Stimulated activated CD8-positive, alpha-beta memory T cell treated with anti-CD3 and anti-CD28 coated beads, Interleukin-15, amount 100 ng/mL, for 4 hours (primary cell): Measurements from ENCODE around the gene TFPT.

Experiments
- DNase-seq, 2 donors: peaks; one replicate each; pipeline ENCODE4 v3.0.0-alpha.2; 2020; ENCODE audit warnings: low read depth in 2 of 2

TFPT gene

DNA sequence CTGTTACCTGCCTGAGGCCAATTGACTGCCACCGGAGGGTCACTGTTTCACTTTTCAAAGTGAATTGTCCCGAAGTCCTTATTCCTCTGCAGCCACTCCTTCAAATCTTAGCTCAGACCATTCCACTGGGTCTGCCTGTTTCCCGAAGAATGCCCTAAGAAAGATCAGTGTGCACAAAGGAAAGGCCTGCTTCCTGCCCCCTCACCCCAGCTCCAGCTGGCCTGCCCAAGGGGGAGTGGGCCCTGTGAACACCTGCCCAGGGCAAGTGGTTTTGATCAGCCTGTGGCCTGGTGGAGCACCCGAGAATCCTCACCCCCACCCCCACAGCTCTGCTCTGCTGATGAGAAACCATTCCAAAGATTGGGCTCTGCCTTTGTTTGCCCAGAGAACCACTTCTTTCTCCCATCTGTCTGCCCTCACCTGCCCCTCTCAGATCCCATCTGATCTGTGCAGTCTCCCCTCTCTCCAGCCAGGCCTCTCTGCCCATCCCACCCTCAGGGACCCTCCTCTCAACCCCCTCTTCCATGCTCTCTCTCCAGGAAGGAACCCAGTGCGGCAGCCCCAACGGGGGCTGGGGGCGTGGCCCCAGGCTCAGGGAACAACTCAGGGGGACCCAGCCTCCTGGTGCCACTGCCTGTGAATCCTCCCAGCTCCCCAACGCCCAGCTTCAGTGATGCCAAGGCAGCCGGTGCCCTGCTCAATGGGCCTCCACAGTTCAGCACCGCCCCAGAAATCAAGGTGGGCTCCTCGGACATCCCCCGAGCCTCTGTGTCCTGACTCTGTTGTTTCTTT is 33.8 kb upstream of the TFPT start:
- no peak for DNase-seq

DNA sequence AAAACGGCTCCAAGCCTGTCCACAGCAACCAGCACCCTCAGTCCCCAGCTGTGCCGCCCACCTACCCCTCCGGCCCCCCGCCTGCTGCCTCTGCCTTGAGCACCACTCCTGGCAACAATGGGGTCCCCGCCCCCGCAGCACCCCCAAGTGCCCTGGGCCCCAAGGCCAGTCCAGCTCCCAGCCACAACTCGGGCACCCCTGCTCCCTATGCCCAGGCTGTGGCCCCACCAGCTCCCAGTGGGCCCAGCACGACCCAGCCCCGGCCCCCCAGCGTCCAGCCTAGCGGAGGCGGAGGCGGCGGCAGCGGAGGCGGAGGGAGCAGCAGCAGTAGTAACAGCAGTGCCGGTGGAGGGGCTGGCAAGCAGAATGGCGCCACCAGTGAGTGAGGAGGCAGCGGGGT is 32.7 kb upstream of the TFPT start:
- DNase-seq: no peak

DNA sequence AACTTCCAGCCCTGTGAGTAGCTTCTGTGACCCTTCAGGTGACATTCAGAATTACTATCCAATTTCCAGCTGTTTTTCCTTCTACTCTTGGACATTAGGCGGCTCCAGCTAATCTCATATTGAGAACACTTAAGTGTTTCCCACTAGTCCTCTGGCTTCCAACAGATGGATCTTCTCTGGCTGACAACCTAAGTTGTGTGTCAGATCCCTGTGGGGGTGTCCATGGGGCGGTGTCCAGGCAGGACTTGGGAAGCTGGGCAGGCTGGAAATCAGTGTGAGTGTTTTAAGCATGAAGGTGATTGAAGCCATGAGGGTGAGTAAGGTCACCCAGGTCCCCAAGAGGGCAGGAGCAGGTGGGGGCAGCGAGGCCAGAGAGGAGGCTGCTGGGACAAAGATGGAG is 32.2 kb upstream of the TFPT start:
- no peak for DNase-seq

DNA sequence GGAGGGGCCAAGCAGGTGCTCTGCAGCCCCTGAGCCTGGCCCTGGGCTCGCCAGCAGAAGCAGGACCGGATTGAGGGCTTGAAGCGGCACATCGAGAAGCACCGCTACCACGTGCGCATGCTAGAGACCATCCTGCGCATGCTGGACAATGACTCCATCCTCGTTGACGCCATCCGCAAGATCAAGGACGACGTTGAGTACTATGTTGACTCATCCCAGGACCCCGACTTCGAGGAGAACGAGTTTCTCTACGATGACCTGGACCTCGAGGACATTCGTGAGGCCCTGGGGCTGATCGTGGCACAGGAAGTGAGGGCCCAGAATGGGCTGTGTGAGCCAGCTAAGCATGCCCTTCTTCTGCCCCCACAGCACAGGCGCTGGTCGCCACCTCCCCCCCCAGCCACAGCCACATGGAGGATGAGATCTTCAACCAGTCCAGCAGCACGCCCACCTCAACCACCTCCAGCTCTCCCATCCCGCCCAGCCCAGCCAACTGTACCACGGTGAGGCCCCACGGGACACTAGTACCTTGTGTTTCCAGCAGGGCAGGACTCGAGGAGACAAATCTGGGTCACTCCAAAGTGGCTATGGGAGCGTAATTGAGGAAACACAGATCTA is 30.2 kb upstream of the TFPT start:
- no peak for DNase-seq

DNA sequence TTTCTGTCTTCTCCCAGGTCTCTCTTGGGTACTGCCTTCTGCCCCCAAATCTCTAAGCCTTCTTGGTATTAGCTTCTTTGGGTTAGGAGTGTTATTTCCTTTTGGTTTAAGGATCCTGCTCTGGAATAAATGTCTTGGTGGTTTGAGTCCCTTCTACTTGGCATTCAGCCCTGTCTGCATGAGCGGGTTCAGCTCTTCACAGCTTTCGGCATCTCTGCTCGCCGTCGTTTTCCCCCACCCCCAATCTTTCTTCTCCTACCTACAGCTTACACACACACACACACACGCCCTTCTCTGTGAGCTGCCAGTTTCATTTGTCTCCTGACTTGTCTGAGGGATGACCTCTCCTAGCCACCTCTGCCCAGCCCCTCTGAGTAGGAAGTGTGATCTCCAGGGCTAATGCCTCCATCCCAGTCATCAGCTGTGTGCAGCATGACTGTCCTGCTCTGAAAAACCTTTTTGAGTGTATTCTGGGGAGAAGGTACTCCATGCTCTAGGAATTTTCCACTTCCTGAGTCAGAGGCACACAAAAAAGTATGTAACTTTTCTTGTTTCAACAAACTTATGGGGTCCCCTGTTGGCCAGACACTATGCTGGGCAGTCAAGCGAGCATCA is 26.8 kb upstream of the TFPT start:
- DNase-seq: no peak

DNA sequence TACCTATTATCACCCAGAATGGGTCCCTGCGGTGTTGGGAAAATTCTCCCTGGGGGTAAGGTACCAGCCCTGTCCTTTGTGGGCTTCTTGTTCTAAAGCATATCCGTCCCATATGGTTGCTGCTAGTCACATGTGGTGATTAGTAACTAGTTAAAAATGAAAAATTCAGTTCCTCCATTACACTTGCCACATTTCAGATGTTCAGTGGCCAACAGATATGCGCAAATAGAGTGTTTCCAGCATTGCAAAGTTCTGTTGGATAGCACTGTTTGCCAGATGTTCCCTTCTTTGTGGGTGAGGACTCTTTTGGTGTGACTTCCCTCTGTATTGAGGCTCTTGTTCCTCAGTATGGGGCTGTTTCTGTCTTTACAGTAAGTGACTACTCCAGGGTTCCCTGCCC is 25.9 kb upstream of the TFPT start:
- no peak for DNase-seq

DNA sequence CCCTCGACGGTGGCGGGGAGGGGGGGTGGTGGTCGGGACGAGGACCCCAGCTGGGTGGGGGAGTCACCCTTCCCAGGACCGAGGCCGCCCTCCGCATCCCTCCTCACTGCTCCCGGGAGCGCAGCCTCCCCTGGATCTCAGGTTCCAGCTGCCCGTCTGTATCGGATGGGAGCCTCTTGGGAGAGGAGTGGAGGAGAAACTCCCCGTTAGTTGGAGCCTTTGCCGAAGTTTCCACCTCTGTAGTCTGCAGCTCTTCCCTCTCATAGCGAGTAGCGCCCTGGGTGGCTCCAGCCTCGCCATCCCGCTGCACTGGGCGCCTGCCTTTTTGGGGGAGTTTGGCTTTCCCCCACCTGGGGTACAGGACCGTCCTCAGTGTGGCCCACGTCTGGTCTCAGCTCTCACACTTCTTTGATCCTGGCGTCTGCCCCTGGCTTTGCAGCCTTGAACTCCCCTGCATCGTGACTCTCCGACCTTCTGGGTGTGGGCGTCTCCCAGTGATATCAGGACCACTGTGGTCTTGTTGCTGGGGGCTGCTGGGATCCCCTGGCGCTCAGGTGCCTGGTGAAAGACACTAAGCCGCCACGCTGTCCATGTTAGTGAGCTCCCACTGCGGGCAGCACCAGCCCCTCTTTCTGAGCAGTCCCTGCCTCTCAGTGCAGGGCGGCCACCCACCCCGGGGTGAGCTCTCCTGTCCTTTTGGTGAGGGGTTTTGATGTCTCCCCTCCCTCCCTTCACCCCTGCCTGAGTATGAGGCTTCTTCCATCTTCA is 23.2 kb upstream of the TFPT start:
- DNase-seq: no peak

DNA sequence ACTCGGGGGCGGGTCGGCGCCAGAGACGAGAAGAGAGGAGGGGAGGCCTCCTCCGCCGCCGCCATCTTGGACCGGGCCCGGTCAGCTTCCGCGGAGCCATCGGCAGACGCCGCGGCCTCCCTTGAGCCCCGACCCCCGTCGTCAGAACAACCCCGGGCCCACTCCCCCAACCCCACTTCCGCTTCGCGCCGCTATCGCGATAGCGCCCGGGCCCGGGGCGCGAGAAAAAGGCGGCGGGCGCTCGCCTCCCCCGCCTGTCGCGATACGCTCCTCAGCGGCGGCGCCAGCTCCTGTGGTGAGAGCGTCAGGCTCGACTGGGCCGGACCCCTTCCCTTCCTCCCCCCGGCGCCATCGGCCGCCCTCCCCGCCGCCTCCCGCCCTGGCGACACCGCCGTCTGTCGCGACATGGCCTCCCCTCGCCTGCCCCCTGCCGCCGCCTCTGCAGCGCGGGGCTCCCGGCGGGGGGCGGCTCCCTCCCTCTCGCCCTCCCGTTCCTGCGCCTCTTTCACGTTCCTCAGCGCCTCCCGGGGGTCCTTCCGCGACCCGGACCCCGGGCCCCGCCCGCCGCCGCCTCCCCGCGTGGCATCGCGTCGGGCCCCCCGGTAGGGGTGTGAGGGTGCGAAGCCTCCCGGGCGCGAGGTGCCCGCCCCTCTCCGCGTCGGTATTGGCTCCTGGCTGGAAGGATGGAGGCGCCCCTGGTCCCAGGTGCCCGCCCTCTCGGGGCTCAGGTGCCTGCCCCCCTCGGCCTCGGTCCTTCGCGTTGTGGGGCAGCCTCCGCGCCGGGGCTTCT is 22.4 kb upstream of the TFPT start, which contains the start of gene CNOT3:
Gene CNOT3 (plus strand): TSS at position 64 of the 790 bp plus-strand sequence. CDS start 5,217 bp downstream, outside the sequence.
- no peak for DNase-seq

DNA sequence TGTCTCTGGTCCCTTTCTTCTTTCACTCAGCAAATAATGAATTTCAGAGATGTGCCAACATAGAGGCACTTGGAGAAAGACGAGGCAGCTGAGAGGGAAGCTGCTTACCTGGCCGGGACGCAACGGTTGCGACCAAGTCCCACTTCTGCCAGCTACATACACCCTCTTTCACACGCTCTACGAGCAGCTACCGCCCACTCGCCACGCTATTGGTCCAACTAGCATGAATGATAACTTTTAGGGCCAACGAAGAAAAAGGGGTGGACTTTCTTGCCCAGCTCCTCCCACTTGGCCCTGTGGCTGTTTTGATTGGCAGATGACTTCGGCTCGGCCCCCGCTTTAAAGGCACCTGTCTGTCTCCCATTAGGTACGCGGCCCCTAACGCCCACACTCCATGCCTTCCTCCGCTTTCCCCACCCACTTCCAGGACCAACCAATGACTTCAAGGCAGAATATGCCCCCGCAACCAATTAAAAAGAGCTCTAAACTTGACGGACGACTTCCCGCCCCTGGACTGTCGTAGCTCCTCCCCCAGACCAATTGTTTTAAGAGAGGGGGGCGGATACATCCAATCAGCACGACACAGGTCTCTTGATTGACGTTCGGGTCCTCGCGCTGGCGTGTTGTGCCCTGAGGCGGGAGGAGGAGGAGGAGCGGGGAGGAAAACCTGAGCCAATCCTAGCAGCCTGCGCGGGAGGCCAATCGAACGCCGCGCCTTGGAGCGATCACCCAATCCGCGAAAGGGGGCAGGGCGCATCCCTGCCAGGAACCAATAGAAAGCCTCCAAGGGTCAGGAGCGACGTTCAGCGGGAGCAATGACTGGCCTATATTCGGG is 21.6 kb upstream of the TFPT start:
- peak; percentile 98 to 99 for DNase-seq

DNA sequence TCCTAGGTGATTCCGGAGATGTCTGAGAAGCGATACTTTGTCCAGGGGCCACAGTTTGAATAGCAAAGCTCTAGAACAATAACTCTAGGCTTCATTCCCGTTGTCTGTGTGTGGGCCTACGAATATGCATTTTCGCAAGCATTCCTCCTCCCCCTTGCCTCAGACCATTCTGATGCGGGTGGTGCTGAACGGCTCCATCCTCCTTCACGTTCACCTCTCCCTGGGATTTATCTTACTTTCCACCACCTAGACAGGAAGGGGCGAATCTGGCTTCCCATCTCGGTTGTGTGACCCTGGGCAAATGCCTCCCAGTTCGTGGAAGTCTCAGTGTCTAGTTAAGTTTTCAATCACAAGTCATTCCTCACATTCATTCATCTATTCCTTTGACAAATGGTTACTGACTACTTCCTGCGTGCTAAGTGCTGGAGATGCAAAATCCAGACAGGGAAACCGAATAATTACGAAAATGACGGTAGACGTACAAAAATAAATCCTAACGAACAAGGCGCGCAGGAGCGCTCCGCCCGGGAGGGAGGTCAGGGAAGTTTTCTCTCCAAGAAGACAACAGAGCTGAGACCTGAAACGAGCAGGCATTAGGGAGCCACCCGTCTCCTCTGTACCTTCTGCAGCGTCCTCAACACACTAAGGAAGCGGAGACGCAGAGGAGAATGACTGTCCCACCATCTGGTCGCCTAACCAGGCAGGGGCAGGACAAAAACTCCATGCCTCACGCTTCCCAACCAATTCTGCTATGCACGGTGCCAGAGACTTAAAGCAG is 20.8 kb upstream of the TFPT start:
- DNase-seq: no peak

DNA sequence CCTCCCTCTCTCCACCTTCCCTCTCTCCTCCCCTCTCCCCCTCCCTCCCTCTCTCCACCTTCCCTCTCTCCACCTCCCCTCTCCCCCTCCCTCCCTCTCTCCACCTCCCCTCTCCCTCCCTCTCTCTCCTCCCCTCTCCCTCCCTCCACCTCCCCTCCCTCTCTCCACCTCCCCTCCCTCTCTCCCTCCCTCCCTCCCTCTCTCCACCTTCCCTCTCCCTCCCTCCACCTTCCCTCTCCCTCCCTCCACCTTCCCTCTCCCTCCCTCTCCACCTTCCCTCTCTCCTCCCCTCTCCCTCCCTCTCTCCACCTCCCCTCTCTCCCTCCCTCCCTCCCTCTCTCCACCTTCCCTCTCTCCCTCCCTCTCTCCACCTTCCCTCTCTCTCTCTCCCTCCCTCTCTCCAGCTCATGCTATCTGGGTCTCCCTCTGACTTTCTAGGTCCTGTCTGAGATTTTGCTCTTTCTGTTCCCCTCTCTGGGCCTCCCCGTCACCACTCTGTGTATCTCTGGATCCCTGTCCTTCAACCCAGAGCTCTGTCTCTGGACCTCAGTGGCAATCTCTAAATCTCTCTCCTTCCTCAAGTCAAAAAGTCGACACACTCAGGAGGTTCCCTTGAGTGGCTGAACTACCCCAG is 18.6 kb upstream of the TFPT start:
- DNase-seq: no peak

DNA sequence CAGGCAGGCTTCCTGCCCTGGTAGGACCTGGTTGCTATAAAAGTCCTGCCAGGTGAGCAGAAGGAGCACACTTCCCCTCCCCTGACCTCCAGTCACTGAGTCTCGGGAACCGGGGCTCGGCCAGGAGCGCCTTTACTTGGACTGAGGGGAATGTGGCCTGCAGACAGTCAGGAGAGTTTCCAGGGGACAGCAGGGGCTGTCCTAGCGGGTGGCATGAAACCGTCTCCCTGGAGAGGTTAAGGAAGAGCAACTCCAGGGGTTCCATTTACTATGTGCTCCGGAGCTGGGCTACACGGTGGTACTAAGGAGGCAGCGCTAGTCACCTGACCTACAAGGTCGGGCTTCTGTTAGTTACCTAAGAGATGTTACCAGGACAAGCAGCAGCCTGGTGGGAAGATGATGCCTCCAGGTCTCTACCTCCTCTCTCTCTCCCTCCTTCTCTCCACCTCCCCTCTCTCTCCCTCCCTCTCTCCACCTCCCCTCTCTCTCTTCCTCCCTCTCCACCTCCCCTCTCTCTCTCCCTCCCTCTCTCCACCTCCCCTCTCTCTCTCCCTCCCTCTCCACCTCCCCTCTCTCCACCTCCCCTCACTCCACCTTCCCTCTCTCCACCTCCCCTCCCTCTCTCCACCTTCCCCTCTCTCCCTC is 18.0 kb upstream of the TFPT start:
- DNase-seq: no peak

DNA sequence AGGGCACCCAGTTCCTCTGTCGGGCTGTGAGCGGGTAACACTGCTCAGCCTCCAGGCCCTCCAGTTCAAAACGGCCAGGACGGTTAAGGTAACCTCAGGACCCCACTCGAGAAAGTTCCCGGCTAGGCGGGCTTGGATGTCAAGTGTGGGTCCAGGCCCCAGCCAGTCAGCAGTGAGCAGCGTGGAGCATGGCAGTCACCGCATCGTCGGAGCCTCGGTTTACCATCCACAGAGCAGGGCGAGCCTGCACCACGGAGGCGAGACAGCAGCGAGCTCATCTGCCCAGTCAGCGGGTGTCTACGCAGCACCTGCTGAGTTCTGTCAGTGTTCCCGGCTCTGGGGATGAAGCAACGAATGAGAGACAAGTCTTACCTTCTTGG is 14.2 kb upstream of the TFPT start:
- no peak for DNase-seq

DNA sequence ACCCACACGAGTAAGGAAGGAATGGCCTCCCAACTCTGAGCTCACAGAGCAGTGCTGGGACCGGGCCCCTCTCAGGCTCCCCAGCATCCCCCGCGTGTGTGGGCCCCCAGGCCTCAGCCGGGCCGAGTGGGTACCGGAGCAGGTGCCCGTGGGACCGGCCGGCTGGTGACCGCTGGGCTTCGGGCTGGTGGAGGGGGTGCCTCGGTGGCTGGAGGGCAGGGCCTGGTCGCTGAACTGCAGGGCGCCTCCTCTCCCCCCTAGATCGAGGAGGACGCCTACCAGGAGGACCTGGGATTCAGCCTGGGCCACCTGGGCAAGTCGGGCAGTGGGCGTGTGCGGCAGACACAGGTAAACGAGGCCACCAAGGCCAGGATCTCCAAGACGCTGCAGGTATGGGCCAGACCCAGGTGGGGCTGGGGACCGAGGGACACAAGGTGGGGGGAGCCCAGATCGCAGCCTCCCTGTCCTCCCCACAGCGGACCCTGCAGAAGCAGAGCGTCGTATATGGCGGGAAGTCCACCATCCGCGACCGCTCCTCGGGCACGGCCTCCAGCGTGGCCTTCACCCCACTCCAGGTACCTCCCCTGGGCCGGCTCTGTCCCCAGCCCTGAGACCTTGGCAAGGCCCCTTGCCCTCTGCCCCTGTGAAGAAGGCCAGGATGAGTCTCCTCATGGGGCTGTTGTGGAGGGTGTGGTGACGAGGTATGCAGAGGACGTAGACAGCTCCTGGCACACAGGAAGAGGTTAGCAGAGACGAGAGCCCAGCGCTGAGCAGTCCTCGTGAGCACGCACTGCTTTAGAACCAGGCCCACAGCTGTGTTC is 13.5 kb upstream of the TFPT start:
- no peak for DNase-seq

DNA sequence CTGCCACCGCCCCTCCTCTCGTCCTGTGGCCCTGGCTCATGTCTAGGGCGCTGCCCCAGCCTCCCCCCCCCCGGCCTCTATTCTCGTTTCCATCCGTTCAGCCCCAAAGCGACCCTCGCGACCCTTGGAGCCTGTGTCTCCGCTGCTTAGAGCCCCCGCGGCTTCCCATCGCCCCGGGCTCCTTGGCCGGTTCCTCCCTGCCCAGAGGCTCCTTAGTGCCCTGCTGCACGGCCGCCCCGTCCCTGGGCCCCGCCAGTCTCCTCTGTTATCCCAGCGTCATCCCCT is 12.9 kb upstream of the TFPT start:
- DNase-seq: no peak

DNA sequence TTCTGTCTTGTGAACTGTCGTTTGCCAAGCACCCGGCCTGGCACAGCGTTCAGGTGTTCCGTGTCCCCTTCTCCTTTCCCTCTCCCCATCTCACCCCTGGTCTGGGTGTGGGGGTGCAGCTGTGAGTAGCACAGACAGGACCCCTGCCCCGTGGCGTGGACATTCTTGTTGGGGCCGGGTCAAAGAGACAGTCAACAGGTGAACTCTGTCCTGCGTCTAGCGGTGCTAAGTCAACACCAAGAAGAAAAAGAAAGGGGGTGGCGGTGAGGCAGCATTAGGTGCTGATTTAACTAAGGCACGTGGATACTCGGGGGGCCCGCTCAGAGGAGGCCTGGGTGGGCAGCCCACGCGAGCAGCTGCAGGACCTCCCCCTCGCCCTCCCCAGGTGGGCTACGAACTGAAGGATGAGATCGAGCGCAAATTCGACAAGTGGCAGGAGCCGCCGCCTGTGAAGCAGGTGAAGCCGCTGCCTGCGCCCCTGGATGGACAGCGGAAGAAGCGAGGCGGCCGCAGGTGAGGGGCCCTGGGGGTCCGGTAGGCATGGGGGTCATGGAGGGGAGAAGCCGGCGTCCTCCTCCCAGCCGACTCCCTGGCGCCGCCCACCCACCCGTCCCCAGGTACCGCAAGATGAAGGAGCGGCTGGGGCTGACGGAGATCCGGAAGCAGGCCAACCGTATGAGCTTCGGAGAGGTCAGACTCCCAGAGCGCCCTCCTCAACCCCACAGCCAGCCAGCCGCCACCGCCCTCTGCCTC is 12.4 kb upstream of the TFPT start:
- DNase-seq: no peak

DNA sequence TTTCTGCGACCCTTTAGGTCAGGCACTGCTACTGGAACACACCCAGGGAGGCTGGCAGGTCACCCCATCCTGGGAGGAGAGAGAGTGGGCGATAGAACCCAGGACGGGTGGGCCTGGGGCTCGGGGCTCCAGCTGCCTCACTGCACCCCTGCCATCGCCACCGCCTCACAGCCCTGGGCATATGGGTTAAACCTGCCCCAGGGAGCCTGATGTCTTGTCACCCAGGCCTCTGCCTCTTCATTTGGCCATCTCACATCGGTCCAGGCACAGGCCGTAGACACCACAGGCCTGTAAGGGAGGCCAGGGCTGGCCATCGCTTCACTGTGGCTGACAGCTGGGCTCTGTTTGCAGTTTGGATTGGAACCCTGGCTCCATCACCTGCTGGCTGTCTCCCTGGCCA is 10.3 kb upstream of the TFPT start:
- no peak for DNase-seq

DNA sequence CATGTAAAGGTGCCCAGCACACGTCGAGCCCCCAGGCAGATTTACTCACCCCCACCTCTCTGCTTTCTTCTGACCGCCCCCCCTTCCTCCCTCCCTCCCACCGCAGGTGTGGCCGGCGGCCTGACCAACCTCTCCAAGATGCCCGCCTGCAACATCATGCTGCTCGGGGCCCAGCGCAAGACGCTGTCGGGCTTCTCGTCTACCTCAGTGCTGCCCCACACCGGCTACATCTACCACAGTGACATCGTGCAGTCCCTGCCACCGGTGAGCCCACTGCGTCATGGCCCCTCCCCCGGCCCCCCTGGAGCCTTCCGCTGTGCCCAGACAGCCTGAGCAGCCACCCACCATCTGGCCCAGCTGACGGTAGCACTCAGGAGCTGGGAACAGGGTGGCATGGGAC is 8.9 kb upstream of the TFPT start:
- no peak for DNase-seq
